SU-DHL-6 (cell line): ENCODE measurements around the gene KRTAP5-3.

Experiments used
- EZH2phosphoT487 ChIP-seq: fragments of 200-600 bp; sonication (generic), shearing (Covaris generic); conservative IDR thresholded peaks from 2 replicates; pipeline ENCODE4 v1.6.1; 2018; ENCODE audit warnings: mild to moderate bottlenecking, antibody characterized with exemption, low read length, moderate library complexity, mixed read lengths
- TF ChIP-seq, protein P1 (sequence below): fragments of 200-600 bp; sonication (generic); IDR thresholded peaks from one replicate; pipeline ENCODE4 v1.5.1; 2017; ENCODE audit warnings: antibody characterized with exemption, mild to moderate bottlenecking, low read length, moderate library complexity; ENCODE audit not compliant: insufficient read depth, poor library complexity, severe bottlenecking

DNA sequence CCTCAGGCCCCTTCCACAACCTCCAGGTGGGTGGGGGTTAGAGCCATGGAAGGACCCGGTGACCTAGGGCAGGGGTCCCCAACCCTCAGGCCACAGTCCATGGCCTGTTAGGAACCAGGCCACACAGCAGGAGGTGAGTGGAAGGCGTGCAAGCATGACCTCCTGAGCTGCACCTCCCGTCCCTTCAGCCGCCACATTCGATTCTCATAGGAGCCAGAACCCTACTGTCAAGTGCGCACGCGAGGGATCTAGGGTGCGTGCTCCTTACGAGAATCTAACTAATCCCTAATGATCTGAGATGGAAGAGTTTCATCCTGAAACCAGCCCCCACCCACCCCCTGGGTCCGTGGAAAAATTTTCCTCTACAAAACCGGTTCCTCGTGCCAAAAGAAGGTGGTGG is 17.3 kb upstream of the KRTAP5-3 start:
- TF ChIP-seq, protein P1, sequence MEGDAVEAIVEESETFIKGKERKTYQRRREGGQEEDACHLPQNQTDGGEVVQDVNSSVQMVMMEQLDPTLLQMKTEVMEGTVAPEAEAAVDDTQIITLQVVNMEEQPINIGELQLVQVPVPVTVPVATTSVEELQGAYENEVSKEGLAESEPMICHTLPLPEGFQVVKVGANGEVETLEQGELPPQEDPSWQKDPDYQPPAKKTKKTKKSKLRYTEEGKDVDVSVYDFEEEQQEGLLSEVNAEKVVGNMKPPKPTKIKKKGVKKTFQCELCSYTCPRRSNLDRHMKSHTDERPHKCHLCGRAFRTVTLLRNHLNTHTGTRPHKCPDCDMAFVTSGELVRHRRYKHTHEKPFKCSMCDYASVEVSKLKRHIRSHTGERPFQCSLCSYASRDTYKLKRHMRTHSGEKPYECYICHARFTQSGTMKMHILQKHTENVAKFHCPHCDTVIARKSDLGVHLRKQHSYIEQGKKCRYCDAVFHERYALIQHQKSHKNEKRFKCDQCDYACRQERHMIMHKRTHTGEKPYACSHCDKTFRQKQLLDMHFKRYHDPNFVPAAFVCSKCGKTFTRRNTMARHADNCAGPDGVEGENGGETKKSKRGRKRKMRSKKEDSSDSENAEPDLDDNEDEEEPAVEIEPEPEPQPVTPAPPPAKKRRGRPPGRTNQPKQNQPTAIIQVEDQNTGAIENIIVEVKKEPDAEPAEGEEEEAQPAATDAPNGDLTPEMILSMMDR, result no peak
- TF ChIP-seq EZH2phosphoT487, result no peak
